PC-9 (cell line): Measurements from ENCODE around the gene PHF3. TPM values are rescaled to one million over a fixed set of nuclear protein-coding genes. Genes with fewer than 3 reads are reported as not detected.

Source experiments
- BruUV-seq: library from RNA; stranded (reverse); fragments of 400-500 nt; replicated peaks from 2 replicates; lab custom pipeline; 2021; lab: Mats Ljungman, UMichigan
- CTCF ChIA-PET: fragments of 300-600 bp; sonication (Branson Sonifier 250); formaldehyde crosslinking; loops from one replicate; lab custom pipeline; 2022; ENCODE audit warnings: antibody characterized with exemption; lab: Charles Lee
- POLR2A ChIA-PET: fragments of 300-600 bp; sonication (Branson Sonifier 250); formaldehyde crosslinking; loops from one replicate; lab custom pipeline; 2022; ENCODE audit warnings: antibody characterized with exemption; ENCODE audit not compliant: unreplicated experiment; lab: Charles Lee
- DNase-seq, 2 experiments: peaks; one replicate each; pipeline versions ENCODE4 v3.0.0 to v3.0.0-alpha.2; 2015 to 2022; ENCODE audit warnings: mixed read lengths in 1 of 2
- H2AFZ ChIP-seq: fragments of 200-600 bp; sonication (generic); 2 replicates; pipeline ENCODE4 v1.8.1; 2017; ENCODE audit warnings: antibody characterized with exemption
- H3F3A ChIP-seq: fragments of 200-600 bp; sonication (generic); 2 replicates; pipeline ENCODE4 v1.8.1; 2017; ENCODE audit warnings: antibody characterized with exemption, mild to moderate bottlenecking, low read depth; ENCODE audit not compliant: insufficient read depth
- H3K27ac ChIP-seq: fragments of 200-600 bp; sonication (generic); 2 replicates; pipeline ENCODE4 v1.6.1; 2016; ENCODE audit warnings: mixed run types
- H3K27me3 ChIP-seq: fragments of 200-600 bp; sonication (generic); 2 replicates; pipeline ENCODE4 v1.6.1; 2016; ENCODE audit warnings: low read depth, mixed run types; ENCODE audit not compliant: insufficient read depth
- H3K36me3 ChIP-seq: fragments of 200-600 bp; sonication (generic); 2 replicates; pipeline ENCODE4 v1.6.1; 2016; ENCODE audit warnings: low read depth, mixed run types
- H3K4me1 ChIP-seq: fragments of 200-600 bp; sonication (generic); replicated peaks from 2 replicates; pipeline ENCODE4 v1.6.1; 2016; ENCODE audit warnings: mixed run types; ENCODE audit not compliant: insufficient read depth
- H3K4me2 ChIP-seq: fragments of 200-600 bp; sonication (generic); 2 replicates; pipeline ENCODE4 v1.6.1; 2017; ENCODE audit warnings: mixed run types
- H3K4me3 ChIP-seq: fragments of 200-600 bp; sonication (generic); 2 replicates; pipeline ENCODE4 v1.6.1; 2016; ENCODE audit warnings: mixed run types
- H3K79me2 ChIP-seq: fragments of 200-600 bp; sonication (generic); 2 replicates; pipeline ENCODE4 v1.6.1; 2017; ENCODE audit warnings: low read depth, mixed run types
- H3K9me2 ChIP-seq: fragments of 200-600 bp; sonication (generic); 2 replicates; pipeline ENCODE4 v1.8.1; 2017; ENCODE audit warnings: mild to moderate bottlenecking; ENCODE audit not compliant: insufficient read depth
- H3K9me3 ChIP-seq: fragments of 200-600 bp; sonication (generic); 2 replicates; pipeline ENCODE4 v1.8.1; 2016; ENCODE audit warnings: low read depth; ENCODE audit not compliant: insufficient read depth
- H4K20me1 ChIP-seq: fragments of 200-600 bp; sonication (generic); 2 replicates; pipeline ENCODE4 v1.8.1; 2017; ENCODE audit not compliant: insufficient read depth
- CTCF ChIP-seq: fragments of 200-600 bp; sonication (generic); conservative IDR thresholded peaks from 2 replicates; pipeline ENCODE4 v1.6.1; 2017; ENCODE audit warnings: mixed run types, antibody characterized with exemption, mild to moderate bottlenecking, moderate library complexity
- EZH2 ChIP-seq: fragments of 200-600 bp; sonication (generic); IDR thresholded peaks from 2 replicates; pipeline ENCODE4 v1.8.0; 2017; ENCODE audit warnings: antibody characterized with exemption, low read depth
- intact Hi-C: fragments of 100-400 bp; cut with micrococcal nuclease; formaldehyde crosslinking; loops from one replicate; pipeline ENCODE4 v1.10.0; 2022; ENCODE audit not compliant: unreplicated experiment
- total RNA-seq: library from RNA; stranded (reverse); gene quantifications from 2 replicates; pipeline ENCODE4 v1.2.3, GENCODE V29; 2021

Gene PHF3
- total RNA-seq, 1 experiment from 2014 or later: 67.1 TPM

GRCh38 chr6:63739094-63739687, 103.6 kb downstream of the PHF3 start:
- Histone ChIP-seq H3K27me3 (no peaks in the 10 kb centered on the region), H3K9me2 (no peaks in the 10 kb centered on the region), H3K4me1 (peaks cover 27% of the 10 kb centered on the region), H3F3A (peaks cover 15% of the 10 kb centered on the region), H3K4me2 (no peak overlapping the region), H3K9me3 (0 out of 2 replicates have a peak, but pooled peaks cover 8% of the 10 kb centered on the region), H2AFZ (no peak overlapping the region), H4K20me1 (peaks cover 2% of the 10 kb centered on the region; the same call in 1 of the 2 replicates), H3K27ac (no peak overlapping the region), H3K4me3 (no peak overlapping the region), H3K36me3 (no peaks in the 10 kb centered on the region), H3K79me2 (no peaks in the 10 kb centered on the region)
- BruUV-seq: no TSS peak
- no peak for DNase-seq
- TF ChIP-seq CTCF: no peak
- TF ChIP-seq EZH2: no peak
- ChIA-PET CTCF (no interaction called here), POLR2A (no interaction called here)
- intact Hi-C loops: no loop called here

GRCh38 chr6:63740709-63741108, 105.1 kb downstream of the PHF3 start:
- intact Hi-C loops: no loop called here
- BruUV-seq: no TSS peak
- Histone ChIP-seq H3K79me2 (no peaks in the 10 kb centered on the region), H3K36me3 (no peaks in the 10 kb centered on the region), H3F3A (peaks cover 15% of the 10 kb centered on the region), H3K4me2 (no peak overlapping the region), H3K27ac (no peak overlapping the region), H3K27me3 (no peaks in the 10 kb centered on the region), H4K20me1 (no peaks in the 10 kb centered on the region), H3K9me3 (0 out of 2 replicates have a peak, but pooled peaks cover 4% of the 10 kb centered on the region), H3K9me2 (no peaks in the 10 kb centered on the region), H3K4me1 (peaks cover 27% of the 10 kb centered on the region), H2AFZ (no peak overlapping the region), H3K4me3 (no peak overlapping the region)
- ChIA-PET CTCF (no interaction called here), POLR2A (no interaction called here)
- DNase-seq: peak; percentile 12 to 58
- TF ChIP-seq EZH2: no peak
- no peak for TF ChIP-seq CTCF

- no TSS peak for BruUV-seq
- intact Hi-C loops: no loop called here
Measured at GRCh38 chr6:63742060-63742459, 106.5 kb downstream of the PHF3 start.

More at GRCh38 chr6:63742060-63742459, 106.5 kb downstream of the PHF3 start:
- no peaks in the 10 kb centered on the region for H3K36me3 ChIP-seq
- 0 out of 2 replicates have a peak overlapping the region, but pooled peaks have one; percentile 7 for H3K4me2 ChIP-seq
- peaks cover 15% of the 10 kb centered on the region for H3F3A ChIP-seq
- ChIA-PET CTCF (no interaction called here), POLR2A (interaction anchor here (0.7 kb wide), 1 partner anchor 36 kb away, joined by 7 read pairs; no protein-coding TSS in a partner anchor)
- peak; percentile 22 to 60 for DNase-seq
- no peaks in the 10 kb centered on the region for H3K27me3 ChIP-seq
- no peaks in the 10 kb centered on the region for H4K20me1 ChIP-seq
- no peak overlapping the region for H3K27ac ChIP-seq
- H2AFZ ChIP-seq: no peak overlapping the region
- H3K4me3 ChIP-seq: no peak overlapping the region
- no peaks in the 10 kb centered on the region for H3K9me3 ChIP-seq
- H3K9me2 ChIP-seq: no peaks in the 10 kb centered on the region
- no peaks in the 10 kb centered on the region for H3K79me2 ChIP-seq
- TF ChIP-seq EZH2 (no peak), CTCF (no peak)
- H3K4me1 ChIP-seq: peaks cover 27% of the 10 kb centered on the region
